ENCODE data around the gene C17orf113.

The C17orf113 gene

GRCh38 chr17:42090964-42091790, 40.8 kb upstream of the C17orf113 start:
- H3K4me1 ChIP-seq (ENCODE audit: insufficient read depth, low read length) = no peaks in the 10 kb centered on the region
- H3K79me2 ChIP-seq (ENCODE audit: insufficient read depth, low read length) = no peaks in the 10 kb centered on the region
- H3K9me3 ChIP-seq (ENCODE audit: insufficient read depth, low read length, severe bottlenecking) = no peaks in the 10 kb centered on the region
- H3K4me2 ChIP-seq (ENCODE audit: insufficient read depth, low read length) = no peak overlapping the region
- no peak overlapping the region for H2AFZ ChIP-seq (ENCODE audit: low read depth, low read length)
- H3K9ac ChIP-seq (ENCODE audit: low read depth, low read length) = no peak overlapping the region
- no peaks in the 10 kb centered on the region for H3K27me3 ChIP-seq (ENCODE audit: insufficient read depth, low read length, poor library complexity)
- no peak overlapping the region for H3K4me3 ChIP-seq (ENCODE audit: low read depth in 1 of 2, low read length in 2 of 2)
- no peaks in the 10 kb centered on the region for H4K20me1 ChIP-seq (ENCODE audit: insufficient read depth, low read length)
- no peak for DNase-seq
- no peak overlapping the region for H3K27ac ChIP-seq (ENCODE audit: low read length)
- TF ChIP-seq CTCF (IDR thresholded peaks at IDR 0.05; ENCODE audit: borderline replicate concordance, extremely low read depth, low read length, poor library complexity, severe bottlenecking) (no peak), EZH2 (IDR thresholded peaks at IDR 0.05; ENCODE audit: borderline replicate concordance, low read depth, low read length, severe bottlenecking) (no peak)
- no peaks in the 10 kb centered on the region for H3K36me3 ChIP-seq (ENCODE audit: insufficient read depth, low read length)
- no peak for ATAC-seq (ENCODE audit: insufficient read depth, low read depth)

GRCh38 chr17:42088736-42089135, 38.3 kb upstream of the C17orf113 start:
- H4K20me1 ChIP-seq (ENCODE audit: insufficient read depth, low read length) = no peaks in the 10 kb centered on the region

GRCh38 chr17:42087736-42088705, 37.6 kb upstream of the C17orf113 start:
- no peaks in the 10 kb centered on the region for H3K9me3 ChIP-seq (ENCODE audit: insufficient read depth, low read length, severe bottlenecking)
- no peak for ATAC-seq (ENCODE audit: insufficient read depth, low read depth)
- H3K27me3 ChIP-seq (ENCODE audit: insufficient read depth, low read length, poor library complexity) = no peaks in the 10 kb centered on the region
- H3K79me2 ChIP-seq (ENCODE audit: insufficient read depth, low read length) = no peaks in the 10 kb centered on the region
- H3K4me1 ChIP-seq (ENCODE audit: insufficient read depth, low read length) = no peaks in the 10 kb centered on the region
- H3K4me3 ChIP-seq (ENCODE audit: low read depth in 1 of 2, low read length in 2 of 2) = no peak overlapping the region
- no peak overlapping the region for H3K9ac ChIP-seq (ENCODE audit: low read depth, low read length)
- H4K20me1 ChIP-seq (ENCODE audit: insufficient read depth, low read length) = no peaks in the 10 kb centered on the region
- no peak for DNase-seq
- TF ChIP-seq EZH2 (IDR thresholded peaks at IDR 0.05; ENCODE audit: borderline replicate concordance, low read depth, low read length, severe bottlenecking) (no peak), CTCF (IDR thresholded peaks at IDR 0.05; ENCODE audit: borderline replicate concordance, extremely low read depth, low read length, poor library complexity, severe bottlenecking) (no peak)
- no peak overlapping the region for H3K27ac ChIP-seq (ENCODE audit: low read length)
- no peaks in the 10 kb centered on the region for H3K36me3 ChIP-seq (ENCODE audit: insufficient read depth, low read length)
- no peak overlapping the region for H3K4me2 ChIP-seq (ENCODE audit: insufficient read depth, low read length)
- no peak overlapping the region for H2AFZ ChIP-seq (ENCODE audit: low read depth, low read length)

More at GRCh38 chr17:42088736-42089135, 38.3 kb upstream of the C17orf113 start:
- Histone ChIP-seq H3K79me2 (ENCODE audit: insufficient read depth, low read length) (no peaks in the 10 kb centered on the region), H3K9ac (ENCODE audit: low read depth, low read length) (no peak overlapping the region), H3K36me3 (ENCODE audit: insufficient read depth, low read length) (no peaks in the 10 kb centered on the region), H3K9me3 (ENCODE audit: insufficient read depth, low read length, severe bottlenecking) (no peaks in the 10 kb centered on the region), H3K27me3 (ENCODE audit: insufficient read depth, low read length, poor library complexity) (no peaks in the 10 kb centered on the region), H3K4me1 (ENCODE audit: insufficient read depth, low read length) (no peaks in the 10 kb centered on the region), H2AFZ (ENCODE audit: low read depth, low read length) (no peak overlapping the region), H3K4me3 (ENCODE audit: low read depth in 1 of 2, low read length in 2 of 2) (no peak overlapping the region), H3K27ac (ENCODE audit: low read length) (no peak overlapping the region), H3K4me2 (ENCODE audit: insufficient read depth, low read length) (no peak overlapping the region)
- no peak for ATAC-seq (ENCODE audit: insufficient read depth, low read depth)
- TF ChIP-seq CTCF (IDR thresholded peaks at IDR 0.05; ENCODE audit: borderline replicate concordance, extremely low read depth, low read length, poor library complexity, severe bottlenecking) = no peak
- TF ChIP-seq EZH2 (IDR thresholded peaks at IDR 0.05; ENCODE audit: borderline replicate concordance, low read depth, low read length, severe bottlenecking) = no peak
- no peak for DNase-seq
